22Rv1 (cell line): ENCODE results near the gene WFDC2.
A peak's percentile ranks its signal among the peaks of the same experiment; 100 is the strongest.

Experiments used
- H3K27ac ChIP-seq: fragments of 450-650 bp; 2 replicates; pipeline ENCODE4 v1.5.1; 2017
- CTCF ChIP-seq: fragments of 450-650 bp; IDR thresholded peaks from 2 replicates; pipeline ENCODE4 v1.5.1; 2017; ENCODE audit warnings: mild to moderate bottlenecking
- ZFX ChIP-seq: fragments of 450-650 bp; IDR thresholded peaks from 2 replicates; pipeline ENCODE4 v1.6.1; 2017; ENCODE audit warnings: antibody characterized with exemption, borderline replicate concordance

WFDC2 gene

DNA sequence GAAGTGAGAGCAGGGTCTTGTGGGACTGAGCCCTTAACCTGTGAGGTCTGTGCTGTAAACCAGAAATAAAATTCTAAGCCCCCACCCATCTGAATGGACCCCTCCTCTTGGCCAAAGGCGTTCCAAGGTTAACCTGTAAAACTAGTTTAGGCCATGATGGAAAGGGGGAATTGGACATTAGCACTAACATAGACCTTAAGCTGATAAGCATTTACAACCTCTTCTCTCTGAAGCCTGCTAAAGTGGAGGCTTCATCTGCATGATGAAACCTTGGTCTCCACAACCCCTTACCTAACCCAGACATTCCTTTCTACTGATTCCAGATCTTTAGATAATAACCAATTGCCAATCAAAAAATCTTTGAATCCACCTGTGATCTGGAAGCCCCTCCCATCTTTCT, 27.8 kb upstream of the WFDC2 start:
- TF ChIP-seq ZFX (no peak), CTCF (no peak)
- H3K27ac ChIP-seq = no peak overlapping the region

DNA sequence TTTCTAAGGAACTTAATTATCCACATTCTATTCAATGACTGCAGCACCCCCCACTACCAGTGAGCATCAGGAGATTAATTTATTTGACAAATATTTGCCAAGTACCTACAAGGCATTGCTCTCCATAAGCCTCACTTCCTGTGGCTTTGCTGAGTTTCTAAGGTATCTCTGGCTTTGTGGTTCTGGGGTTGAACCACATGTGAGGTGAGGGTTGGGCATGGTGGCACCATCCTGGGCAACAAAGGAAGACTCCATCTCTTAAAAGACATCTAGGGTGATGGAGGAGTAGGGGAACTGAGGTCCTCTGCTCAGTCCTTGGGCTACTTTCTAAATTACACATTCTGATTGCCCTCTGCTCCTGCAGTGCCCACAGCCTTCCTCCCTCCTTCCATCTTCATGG, 25.5 kb upstream of the WFDC2 start:
- no peak overlapping the region for H3K27ac ChIP-seq
- TF ChIP-seq ZFX = no peak
- TF ChIP-seq CTCF = no peak

- no peak overlapping the region for H3K27ac ChIP-seq
- TF ChIP-seq ZFX = no peak
- peak; percentile 73 for TF ChIP-seq CTCF
Measured at GRCh38 chr20:45445805-45446562, 23.6 kb upstream of the WFDC2 start.

GRCh38 chr20:45448270-45448669, 21.3 kb upstream of the WFDC2 start:
- no peak overlapping the region for H3K27ac ChIP-seq
- no peak for TF ChIP-seq CTCF
- TF ChIP-seq ZFX = no peak

DNA sequence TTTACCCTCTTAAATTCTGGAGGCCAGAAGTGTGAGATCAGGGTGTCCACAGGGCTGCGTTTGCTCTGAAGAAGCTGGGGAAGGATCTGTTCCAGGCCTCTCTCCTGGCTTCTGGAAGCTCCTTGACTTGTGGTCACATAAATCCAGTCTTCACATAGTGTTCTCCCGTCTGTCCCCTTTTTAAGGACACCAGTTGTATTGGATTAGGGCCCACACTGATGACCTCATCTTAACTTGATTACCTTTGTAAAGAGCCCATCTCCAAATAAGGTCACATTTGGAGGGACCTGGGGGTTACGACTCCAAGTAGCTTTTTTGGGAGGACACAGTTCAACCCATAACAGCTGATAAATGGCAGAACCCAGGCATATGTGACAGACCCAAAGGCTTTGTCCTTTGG, 20.0 kb upstream of the WFDC2 start:
- H3K27ac ChIP-seq = no peak overlapping the region

GRCh38 chr20:45450097-45450818, 19.3 kb upstream of the WFDC2 start:
- H3K27ac ChIP-seq = no peak overlapping the region
- TF ChIP-seq ZFX (no peak), CTCF (peak; percentile 75)

More for the DNA sequence above, 20.0 kb upstream of the WFDC2 start:
- TF ChIP-seq ZFX (no peak), CTCF (no peak)

GRCh38 chr20:45452238-45452637, 17.3 kb upstream of the WFDC2 start:
- no peak for TF ChIP-seq ZFX
- TF ChIP-seq CTCF = no peak

More at GRCh38 chr20:45452238-45452637, 17.3 kb upstream of the WFDC2 start:
- no peak overlapping the region for H3K27ac ChIP-seq
